Globus pallidus (tissue), 1 donor: Measurements from ENCODE around the gene SLAMF1.
"Not testable (repeated sequence)": the region's sequence is repeated elsewhere in the genome, so short reads cannot be mapped to it uniquely, and the experiment has no call there.

ENCODE experiments used
- DNase-seq: peaks from one replicate; pipeline ENCODE4 v3.0.0-alpha.2; 2015; ENCODE audit warnings: low spot score

The SLAMF1 gene

DNA sequence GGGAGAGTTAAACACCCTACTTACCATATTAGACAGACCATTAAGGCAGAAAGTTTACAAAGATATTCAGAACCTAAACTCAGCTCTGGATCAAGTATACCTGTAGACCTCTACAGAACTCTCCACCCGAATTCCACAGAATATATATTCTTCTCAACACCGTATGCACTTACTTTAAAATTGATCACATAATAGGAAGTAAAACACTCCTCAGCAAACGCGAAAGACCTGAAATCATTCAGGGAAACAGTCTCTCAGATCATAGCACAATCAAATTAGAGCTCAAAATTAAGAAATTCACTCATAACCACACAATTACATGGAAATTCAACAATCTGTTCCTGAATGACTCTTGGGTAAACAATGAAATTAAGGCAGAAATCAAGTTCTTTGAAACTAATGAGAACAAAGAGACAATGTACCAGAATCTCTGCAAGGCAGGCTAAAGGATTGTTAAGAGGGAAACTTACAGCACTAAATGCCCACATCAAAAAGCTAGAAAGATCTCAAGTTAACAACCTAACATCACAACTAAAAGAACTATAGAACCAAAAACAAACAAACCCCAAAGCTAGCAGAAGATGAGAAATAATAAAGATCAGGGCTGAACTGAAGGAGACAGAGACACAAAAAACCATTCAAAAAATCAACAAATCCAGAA lies 86.7 kb downstream of the SLAMF1 start:
- DNase-seq: no peak

DNA sequence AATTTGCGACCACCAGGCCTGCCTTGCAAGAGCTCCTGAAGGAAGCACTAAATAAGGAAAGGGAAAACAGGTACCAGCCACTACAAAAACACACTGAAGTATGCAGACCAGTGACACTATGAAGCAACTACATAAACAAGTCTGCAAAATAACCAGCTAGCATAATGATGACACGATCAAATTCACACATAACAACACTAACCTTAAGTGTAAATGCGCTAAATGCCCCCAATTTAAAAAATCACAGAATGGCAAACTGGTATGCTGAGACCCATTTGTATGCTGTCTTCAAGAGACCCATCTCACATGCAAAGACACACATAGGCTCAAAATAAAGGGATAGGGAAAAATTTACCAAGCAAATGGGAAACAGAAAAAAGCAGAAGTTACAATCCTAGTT lies 87.4 kb downstream of the SLAMF1 start:
- not testable (repeated sequence) for DNase-seq

DNA sequence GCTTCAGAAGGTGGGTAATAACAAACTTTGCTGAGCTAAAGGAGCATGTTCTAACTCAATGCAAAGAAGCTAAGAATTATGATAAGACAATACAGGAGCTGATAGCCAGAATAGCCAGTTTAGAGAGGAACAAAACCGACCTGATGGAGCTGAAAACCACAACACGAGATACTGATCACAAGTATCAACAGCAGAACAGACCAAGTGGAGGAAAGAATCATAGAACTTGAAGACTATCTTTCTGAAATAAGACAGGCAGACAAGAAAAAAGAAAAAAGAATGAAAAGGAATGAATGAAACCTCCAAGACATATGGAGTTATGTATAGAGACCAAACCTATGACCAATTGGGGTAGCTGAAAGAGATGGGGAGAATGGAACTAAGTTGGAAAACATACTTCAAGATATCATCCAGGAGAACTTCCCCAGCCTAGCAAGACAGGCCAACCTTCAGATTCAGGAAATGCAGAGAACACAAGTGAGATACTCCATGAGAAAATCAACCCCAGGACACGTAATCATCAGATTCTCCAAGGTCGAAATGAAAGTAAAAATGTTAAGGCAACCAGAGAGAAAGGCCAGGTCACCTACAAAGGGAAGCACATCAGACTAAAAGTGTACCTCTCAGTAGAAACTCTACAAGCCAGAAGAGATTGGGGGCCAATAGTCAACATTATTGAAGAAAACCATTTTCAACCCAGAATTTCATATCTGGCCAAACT lies 88.0 kb downstream of the SLAMF1 start:
- no peak for DNase-seq
